IMR-90 (cell line): ENCODE data around the gene HMG20A. TPM values are rescaled to one million over a fixed set of nuclear protein-coding genes. Genes with fewer than 3 reads are reported as not detected.
A peak's percentile ranks its signal among the peaks of the same experiment; 100 is the strongest.

Source experiments
- ATAC-seq: fragments of 200-7000 bp; cut with Tn5 transposase; 2 replicates; pipeline ENCODE4 v1.9.1; 2020; ENCODE audit warnings: low read depth, mild to moderate bottlenecking, moderate library complexity
- BruUV-seq: library from RNA; stranded (reverse); fragments of 400-500 nt; replicated peaks from 2 replicates; lab custom pipeline; 2021; lab: Mats Ljungman, UMichigan
- CTCF ChIA-PET: fragments of 300-600 bp; formaldehyde crosslinking; extraction: SDS; loops from one replicate; lab custom pipeline; 2021; ENCODE audit warnings: antibody characterized with exemption; lab: Yijun Ruan, JAX
- POLR2A ChIA-PET: fragments of 300-600 bp; sonication (Branson Sonifier 250); formaldehyde crosslinking; loops from one replicate; lab custom pipeline; 2022; ENCODE audit warnings: antibody characterized with exemption; ENCODE audit not compliant: unreplicated experiment; lab: Charles Lee
- DNase-seq: peaks from one replicate; pipeline ENCODE4 v3.0.0; 2013
- H2AFZ ChIP-seq: replicated peaks from 2 replicates; pipeline ENCODE3; 2013; ENCODE audit warnings: low read length, mild to moderate bottlenecking; ENCODE audit not compliant: poor library complexity
- H2AK5ac ChIP-seq: 2 replicates; pipeline ENCODE4 v1.6.1; 2013; ENCODE audit warnings: low read depth, low read length, inconsistent platforms
- H2AK9ac ChIP-seq: replicated peaks from 2 replicates; pipeline ENCODE3; 2013; ENCODE audit warnings: mild to moderate bottlenecking, low read depth, low read length, moderate library complexity; ENCODE audit not compliant: poor library complexity
- H2BK120ac ChIP-seq: 2 replicates; pipeline ENCODE4 v1.6.1; 2013; ENCODE audit warnings: low read depth, low read length, inconsistent platforms
- H2BK15ac ChIP-seq: 3 replicates; pipeline ENCODE4 v1.6.1; 2013; ENCODE audit warnings: low read depth, low read length, inconsistent platforms
- H2BK20ac ChIP-seq: 2 replicates; pipeline ENCODE4 v1.6.1; 2013; ENCODE audit warnings: low read depth, mild to moderate bottlenecking, inconsistent platforms, low read length, moderate library complexity
- H2BK5ac ChIP-seq: 2 replicates; pipeline ENCODE4 v1.6.1; 2013; ENCODE audit warnings: mild to moderate bottlenecking, low read depth, low read length, inconsistent platforms; ENCODE audit not compliant: poor library complexity, severe bottlenecking
- H3K14ac ChIP-seq: replicated peaks from 2 replicates; pipeline ENCODE4 v1.6.1; 2013; ENCODE audit warnings: low read depth, low read length, inconsistent platforms
- H3K18ac ChIP-seq: 2 replicates; pipeline ENCODE4 v1.6.1; 2013; ENCODE audit warnings: low read depth, low read length, control low read depth
- H3K23ac ChIP-seq: 2 replicates; pipeline ENCODE4 v1.6.1; 2013; ENCODE audit warnings: low read depth, low read length, inconsistent platforms
- H3K27ac ChIP-seq: 2 replicates; pipeline ENCODE4 v1.5.1; 2013; ENCODE audit warnings: mild to moderate bottlenecking, control low read depth, low read length; ENCODE audit not compliant: insufficient read depth
- H3K27me3 ChIP-seq: 2 replicates; pipeline ENCODE4 v1.6.1; 2013; ENCODE audit warnings: low read length; ENCODE audit not compliant: control insufficient read depth, insufficient read depth
- H3K36me3 ChIP-seq: 2 replicates; pipeline ENCODE4 v1.6.1; 2013; ENCODE audit warnings: low read length, mixed read lengths; ENCODE audit not compliant: control insufficient read depth, insufficient read depth
- H3K4ac ChIP-seq: 2 replicates; pipeline ENCODE4 v1.6.1; 2013; ENCODE audit warnings: low read depth, low read length, inconsistent platforms
- H3K4me1 ChIP-seq: 2 replicates; pipeline ENCODE4 v1.6.1; 2013; ENCODE audit warnings: low read length, mixed read lengths; ENCODE audit not compliant: control insufficient read depth, insufficient read depth
- H3K4me2 ChIP-seq: 2 replicates; pipeline ENCODE4 v1.6.1; 2013; ENCODE audit warnings: low read depth, mild to moderate bottlenecking, control low read depth, low read length, moderate library complexity
- H3K4me3 ChIP-seq: 2 replicates; pipeline ENCODE4 v1.5.1; 2013; ENCODE audit warnings: low read depth, mild to moderate bottlenecking, control low read depth, low read length, moderate library complexity; ENCODE audit not compliant: insufficient read depth
- H3K56ac ChIP-seq: 2 replicates; pipeline ENCODE4 v1.6.1; 2013; ENCODE audit warnings: low read length, inconsistent platforms; ENCODE audit not compliant: insufficient read depth; ENCODE audit errors: extremely low read depth
- H3K79me1 ChIP-seq, 2 experiments: 2 replicates each; pipeline ENCODE4 v1.6.1; 2013; ENCODE audit warnings: low read length in 2 of 2, inconsistent platforms in 1 of 2, low read depth in 1 of 2
- H3K9ac ChIP-seq: 2 replicates; pipeline ENCODE4 v1.6.1; 2013; ENCODE audit warnings: low read depth, low read length, control low read depth
- H3K9me1 ChIP-seq: 2 replicates; pipeline ENCODE4 v1.6.1; 2013; ENCODE audit warnings: low read length, inconsistent platforms; ENCODE audit not compliant: insufficient read depth
- H3K9me3 ChIP-seq: 2 replicates; pipeline ENCODE4 v1.6.1; 2013; ENCODE audit warnings: low read length; ENCODE audit not compliant: control insufficient read depth, insufficient read depth
- H4K20me1 ChIP-seq: 2 replicates; pipeline ENCODE4 v1.6.1; 2013; ENCODE audit warnings: low read length, inconsistent platforms; ENCODE audit not compliant: insufficient read depth
- H4K5ac ChIP-seq: 2 replicates; pipeline ENCODE4 v1.6.1; 2013; ENCODE audit warnings: mild to moderate bottlenecking, low read depth, low read length, control low read depth
- H4K8ac ChIP-seq, 2 experiments: 2 replicates each; pipeline ENCODE4 v1.6.1; 2013; ENCODE audit warnings: low read depth in 2 of 2, low read length in 2 of 2, control low read depth in 1 of 2, inconsistent platforms in 1 of 2
- H4K91ac ChIP-seq: 2 replicates; pipeline ENCODE4 v1.6.1; 2013; ENCODE audit warnings: low read depth, low read length, inconsistent platforms; ENCODE audit not compliant: insufficient read depth
- BHLHE40 ChIP-seq: fragments of 150-350 bp; IDR thresholded peaks from 2 replicates; pipeline ENCODE4 v1.6.1; 2016; ENCODE audit warnings: mild to moderate bottlenecking, low read depth, low read length
- CEBPB ChIP-seq: IDR thresholded peaks from 2 replicates; pipeline ENCODE4 v1.6.1; 2012; ENCODE audit warnings: low read depth, low read length, improper control_type of control experiment
- CHD1 ChIP-seq: IDR thresholded peaks from 2 replicates; pipeline ENCODE4 v1.6.1; 2012; ENCODE audit warnings: low read depth, low read length, improper control_type of control experiment
- CTCF ChIP-seq: conservative IDR thresholded peaks from 2 replicates; pipeline ENCODE4 v1.5.1; 2012; ENCODE audit warnings: mild to moderate bottlenecking, low read depth, low read length, improper control_type of control experiment
- ELK1 ChIP-seq: fragments of 150-350 bp; IDR thresholded peaks from 2 replicates; pipeline ENCODE4 v1.6.1; 2016; ENCODE audit warnings: low read depth, mild to moderate bottlenecking, low read length, moderate library complexity, borderline replicate concordance
- FOS ChIP-seq: fragments of 150-350 bp; IDR thresholded peaks from 2 replicates; pipeline ENCODE4 v1.6.1; 2016; ENCODE audit warnings: low read depth, low read length
- MAFK ChIP-seq: IDR thresholded peaks from 2 replicates; pipeline ENCODE4 v1.6.1; 2012; ENCODE audit warnings: low read depth, low read length, improper control_type of control experiment
- MAZ ChIP-seq: IDR thresholded peaks from 2 replicates; pipeline ENCODE4 v1.6.1; 2012; ENCODE audit warnings: low read depth, mild to moderate bottlenecking, low read length, improper control_type of control experiment, moderate library complexity, borderline replicate concordance
- MXI1 ChIP-seq: IDR thresholded peaks from 2 replicates; pipeline ENCODE4 v1.6.1; 2012; ENCODE audit warnings: low read depth, mild to moderate bottlenecking, low read length, moderate library complexity, borderline replicate concordance
- NFE2L2 ChIP-seq: fragments of 150-350 bp; IDR thresholded peaks from 2 replicates; pipeline ENCODE4 v1.6.1; 2016; ENCODE audit warnings: low read depth, mild to moderate bottlenecking, low read length
- POLR2A ChIP-seq: IDR thresholded peaks from 2 replicates; pipeline ENCODE4 v1.6.1; 2012; ENCODE audit warnings: mild to moderate bottlenecking, low read depth, low read length
- RAD21 ChIP-seq: IDR thresholded peaks from 2 replicates; pipeline ENCODE4 v1.6.1; 2012; ENCODE audit warnings: low read length, improper control_type of control experiment
- RCOR1 ChIP-seq: IDR thresholded peaks from 2 replicates; pipeline ENCODE4 v1.6.1; 2012; ENCODE audit warnings: mild to moderate bottlenecking, low read length, improper control_type of control experiment; ENCODE audit not compliant: insufficient replicate concordance
- RFX5 ChIP-seq: IDR thresholded peaks from 2 replicates; pipeline ENCODE4 v1.8.0; 2012; ENCODE audit warnings: low read depth, mild to moderate bottlenecking, low read length, moderate library complexity
- SMC3 ChIP-seq: fragments of 150-350 bp; IDR thresholded peaks from 2 replicates; pipeline ENCODE4 v1.6.1; 2016; ENCODE audit warnings: low read depth, mild to moderate bottlenecking, antibody characterized with exemption, low read length, moderate library complexity
- USF2 ChIP-seq: fragments of 150-350 bp; IDR thresholded peaks from 2 replicates; pipeline ENCODE4 v1.6.1; 2017; ENCODE audit warnings: mild to moderate bottlenecking, antibody characterized with exemption, low read length, low read depth
- WGBS, 2 experiments: methylation state at CpG; one replicate each; pipeline versions ENCODE4 v1.1.5 to v1.1.7; 2013; ENCODE audit warnings: missing lambda C conversion rate in 2 of 2; ENCODE audit not compliant: insufficient read length in 1 of 2; ENCODE audit errors: extremely low coverage in 2 of 2; 5-methylcytosine and 5-hydroxymethylcytosine counted together
- dilution Hi-C: fragments of 300-500 bp; cut with HindIII; formaldehyde crosslinking; loops from one replicate; pipeline ENCODE4 v1.14.3; 2018; ENCODE audit warnings: low sequenced_read_pairs; ENCODE audit not compliant: unreplicated experiment
- in situ Hi-C: fragments of 300-500 bp; cut with MboI; formaldehyde crosslinking; loops from 3 replicates; pipeline ENCODE4 v1.14.3; 2019; ENCODE audit warnings: low sequenced_read_pairs, inconsistent platforms, mixed read lengths
- intact Hi-C: fragments of 100-400 bp; cut with micrococcal nuclease; formaldehyde crosslinking; loops from 2 replicates; pipeline ENCODE4 v1.10.0; 2022
- polyA plus RNA-seq, 3 experiments: library from polyadenylated mRNA; depleted of rRNA; stranded (reverse); fragments of >200 nt; gene quantifications; 2 replicates each; pipeline ENCODE4 v1.2.3, GENCODE V29; 2012; ENCODE audit warnings: low replicate concordance in 1 of 3
- total RNA-seq: library from RNA; depleted of rRNA; stranded (reverse); fragments of >200 nt; gene quantifications from 2 replicates; pipeline ENCODE4 v1.2.3, GENCODE V29; 2012

Gene HMG20A
- total and polyA plus RNA-seq, 2 of the 4 experiments (the other 2 are of a cell fraction), result 22.3 to 25.3 TPM

GRCh38 chr15:77527831-77528231 lies 107.1 kb downstream of the HMG20A start:
- TF ChIP-seq NFE2L2 (no peak), RCOR1 (no peak), CHD1 (no peak), CEBPB (no peak), USF2 (no peak), MXI1 (no peak), FOS (no peak), MAZ (no peak), ELK1 (no peak), POLR2A (no peak), SMC3 (no peak), BHLHE40 (no peak), CTCF (no peak), MAFK (no peak), RFX5 (no peak), RAD21 (no peak)
- H3K4me3 ChIP-seq, result no peak overlapping the region
- intact Hi-C loops (no loop called here), in situ Hi-C loops (no loop called here), dilution Hi-C loops (no loop called here)
- peak overlapping the region; percentile 92 for H2BK120ac ChIP-seq
- peak overlapping the region; percentile 82 for H4K91ac ChIP-seq
- H3K18ac ChIP-seq, result peak overlapping the region; percentile 58; the same call in 1 of the 2 replicates
- H3K27me3 ChIP-seq, result peaks cover 8% of the 10 kb centered on the region
- H3K4me1 ChIP-seq, result peaks cover 17% of the 10 kb centered on the region
- peak overlapping the region; percentile 83 for H3K14ac ChIP-seq
- WGBS, 2 experiments, result no CpG with 5 or more reads among the region's 6 CpGs
- H3K79me1 ChIP-seq, result no peaks in the 10 kb centered on the region; a peak in 1 of 4 replicates
- peak overlapping the region; percentile 83; the same call in 1 of the 3 replicates for H2BK15ac ChIP-seq
- peak overlapping the region; percentile 36; the same call in 1 of the 2 replicates for H3K9ac ChIP-seq
- ChIA-PET POLR2A (no interaction called here), CTCF (no interaction called here)
- H4K8ac ChIP-seq, result peak overlapping the region; percentile 72 to 94
- peak overlapping the region; percentile 4 for H2BK5ac ChIP-seq
- no peaks in the 10 kb centered on the region for H3K9me3 ChIP-seq
- no peak overlapping the region for H2AK9ac ChIP-seq
- H4K5ac ChIP-seq, result peak overlapping the region; percentile 56; the same call in 1 of the 2 replicates
- H2AK5ac ChIP-seq, result peak overlapping the region; percentile 96
- H3K36me3 ChIP-seq, result no peaks in the 10 kb centered on the region
- peak; percentile 3; the same call in 1 of the 2 replicates for ATAC-seq
- peaks cover 16% of the 10 kb centered on the region for H3K9me1 ChIP-seq
- no peak overlapping the region; the same call in 1 of the 2 replicates for H3K56ac ChIP-seq
- peak overlapping the region; percentile 54; the same call in 1 of the 2 replicates for H3K27ac ChIP-seq
- H2AFZ ChIP-seq, result peak overlapping the region; percentile 93
- H3K4me2 ChIP-seq, result peak overlapping the region; percentile 29
- peak overlapping the region; percentile 82 for H3K4ac ChIP-seq
- H4K20me1 ChIP-seq, result no peaks in the 10 kb centered on the region
- peak overlapping the region; percentile 84 for H2BK20ac ChIP-seq
- BruUV-seq, result no TSS peak
- DNase-seq, result no peak
- H3K23ac ChIP-seq, result no peak overlapping the region; the same call in 1 of the 2 replicates
